HS-5 (cell line): Measurements from ENCODE around the gene CNOT1.
"Not testable (repeated sequence)": the region's sequence is repeated elsewhere in the genome, so short reads cannot be mapped to it uniquely, and the experiment has no call there.

Experiments used
- DNase-seq: peaks from one replicate; pipeline ENCODE4 v3.0.0-alpha.2; 2012; ENCODE audit warnings: low read depth

CNOT1 gene

DNA sequence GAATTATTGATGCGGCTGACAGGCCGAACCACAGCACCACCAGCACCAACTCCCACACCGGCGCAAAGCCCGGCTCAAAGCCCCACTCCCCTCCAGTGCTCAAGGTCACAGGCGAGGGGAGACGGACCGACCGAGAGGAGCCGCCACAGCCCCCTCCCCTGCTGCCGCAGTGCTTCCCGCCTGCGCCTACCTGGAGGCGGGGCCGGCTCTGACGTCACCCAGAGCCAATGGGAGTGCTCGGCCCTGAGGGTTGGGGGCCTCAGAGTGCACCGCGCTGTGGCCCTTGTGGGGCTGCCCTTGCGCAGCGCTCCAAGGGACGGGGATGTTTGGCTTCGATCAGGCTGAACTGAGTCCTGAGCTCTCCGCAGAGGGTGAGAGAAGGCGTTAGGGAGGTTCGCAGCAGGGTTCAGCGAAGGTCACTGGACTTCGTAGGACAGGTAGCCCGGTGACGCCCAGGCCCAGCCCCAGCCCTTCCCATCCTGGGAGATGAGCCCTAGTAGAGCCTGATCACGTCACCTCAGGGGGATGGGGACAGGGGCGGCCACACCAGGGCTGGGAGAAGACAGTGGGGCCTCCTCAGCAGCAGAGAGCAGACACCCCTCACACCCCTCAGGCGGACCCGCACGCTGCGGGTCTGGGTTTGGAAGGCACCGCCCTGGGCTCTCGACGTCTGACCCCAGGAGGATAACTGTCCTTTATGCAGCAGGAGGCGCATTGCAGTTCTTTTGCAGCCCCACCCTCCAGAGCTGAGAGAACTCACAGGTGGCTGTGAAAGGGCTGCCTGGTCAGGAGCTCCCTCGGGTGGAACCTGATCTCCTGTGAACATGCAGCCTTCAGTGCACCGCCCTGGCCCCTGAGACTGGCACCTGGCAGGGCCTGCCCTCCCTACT is 128.1 kb downstream of the CNOT1 start:
- DNase-seq, result no peak

DNA sequence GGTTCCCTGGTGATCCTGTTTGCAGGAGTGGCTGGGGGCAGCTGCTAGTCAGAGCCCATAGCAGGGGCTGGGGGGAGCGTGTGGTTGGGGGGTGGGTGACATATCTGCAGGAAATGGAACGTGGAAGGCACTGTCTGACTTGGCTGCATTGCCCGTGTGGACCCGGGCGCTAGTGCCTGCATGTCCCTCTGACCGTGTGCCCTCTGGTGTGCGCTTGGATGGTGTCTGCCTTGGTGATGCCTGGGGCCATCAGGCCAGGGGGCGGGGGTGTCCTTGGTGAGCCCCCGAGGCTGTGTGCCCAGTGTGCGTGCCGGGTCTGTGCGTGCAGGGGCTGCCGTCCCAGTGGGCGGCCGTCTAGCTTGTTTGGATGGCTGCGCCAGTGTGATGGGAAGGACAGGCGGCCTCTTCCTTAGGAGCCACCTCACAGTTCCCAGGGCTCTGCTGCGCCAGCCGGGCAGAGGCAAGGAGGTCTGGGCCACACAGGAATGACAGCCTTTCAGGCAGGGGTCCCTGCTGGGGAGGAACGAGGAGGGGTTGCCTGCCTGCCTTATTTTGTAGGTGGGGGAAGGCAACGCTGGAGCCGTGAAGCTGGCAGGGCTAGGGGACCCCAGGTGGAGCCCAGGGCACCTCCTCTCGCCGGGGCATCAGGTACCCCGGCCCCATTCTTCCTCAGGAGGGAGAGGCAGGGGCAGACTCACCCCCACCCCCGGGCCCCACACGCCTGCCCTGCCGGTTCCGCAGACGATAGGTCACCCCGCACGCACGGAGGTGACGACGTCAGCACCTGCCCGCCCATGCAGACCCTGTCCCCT is 129.0 kb downstream of the CNOT1 start:
- DNase-seq, result no peak

DNA sequence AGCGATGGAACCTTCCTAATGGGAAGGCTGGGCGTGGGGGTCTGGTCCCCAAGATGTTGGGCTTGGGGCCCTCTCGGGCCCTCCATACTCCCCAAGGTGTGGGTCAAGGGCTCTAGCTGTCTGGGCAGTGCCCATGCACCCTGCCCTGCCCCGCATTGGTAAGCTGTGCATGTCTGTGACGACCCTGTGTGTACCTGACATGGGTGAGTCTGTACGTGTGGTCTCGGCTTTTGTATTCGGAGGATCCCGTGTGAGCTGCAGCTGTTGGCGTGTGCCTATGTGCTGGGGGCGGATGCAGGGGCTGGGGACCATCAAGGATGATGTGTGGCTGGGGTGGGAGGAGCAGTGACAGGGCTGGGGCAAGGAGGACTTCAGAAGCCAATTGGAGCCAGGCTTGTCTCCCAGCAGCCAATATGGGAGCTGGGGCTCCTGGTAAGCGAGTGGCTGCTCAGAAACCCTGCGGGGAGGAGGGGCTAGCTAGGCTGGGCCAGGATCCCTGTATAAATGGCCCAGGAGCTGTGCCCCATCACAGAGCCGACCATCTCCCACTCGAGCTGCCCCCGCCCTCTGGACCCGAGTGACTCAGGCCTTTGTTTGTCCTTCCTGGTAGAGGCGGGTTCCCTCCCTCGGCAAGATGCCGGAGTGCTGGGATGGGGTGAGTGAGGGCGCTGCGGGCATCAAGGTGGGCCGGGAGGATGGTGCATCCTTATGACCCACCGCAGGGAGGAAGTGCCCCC is 129.8 kb downstream of the CNOT1 start, which contains the start of gene NDRG4:
NDRG4 (plus strand) TSS at position 529 of the 737 bp plus-strand sequence; CDS start at position 635, 106 bp downstream.
- DNase-seq, result peak; percentile 47

DNA sequence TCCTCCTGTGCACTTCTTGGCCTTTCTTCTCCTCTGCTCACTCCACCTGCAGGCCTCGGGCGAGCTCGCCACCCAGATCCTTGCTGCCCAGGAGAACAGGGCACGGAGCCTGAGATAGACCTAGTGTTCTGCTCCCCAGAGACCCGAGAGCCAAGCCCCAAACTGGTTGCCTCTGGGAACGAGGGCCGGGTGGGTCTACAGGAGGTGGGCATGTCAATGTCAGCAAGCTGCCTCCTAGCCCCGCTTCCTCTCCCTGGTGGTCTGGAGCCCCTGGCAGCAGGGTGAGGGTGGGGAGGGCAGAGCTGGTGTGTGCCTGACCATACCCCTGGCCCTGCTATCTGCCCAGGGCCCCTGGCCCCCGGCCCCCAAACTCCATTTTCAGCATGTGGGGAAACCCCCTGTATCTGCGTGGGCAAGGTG is 130.5 kb downstream of the CNOT1 start:
- no peak for DNase-seq

DNA sequence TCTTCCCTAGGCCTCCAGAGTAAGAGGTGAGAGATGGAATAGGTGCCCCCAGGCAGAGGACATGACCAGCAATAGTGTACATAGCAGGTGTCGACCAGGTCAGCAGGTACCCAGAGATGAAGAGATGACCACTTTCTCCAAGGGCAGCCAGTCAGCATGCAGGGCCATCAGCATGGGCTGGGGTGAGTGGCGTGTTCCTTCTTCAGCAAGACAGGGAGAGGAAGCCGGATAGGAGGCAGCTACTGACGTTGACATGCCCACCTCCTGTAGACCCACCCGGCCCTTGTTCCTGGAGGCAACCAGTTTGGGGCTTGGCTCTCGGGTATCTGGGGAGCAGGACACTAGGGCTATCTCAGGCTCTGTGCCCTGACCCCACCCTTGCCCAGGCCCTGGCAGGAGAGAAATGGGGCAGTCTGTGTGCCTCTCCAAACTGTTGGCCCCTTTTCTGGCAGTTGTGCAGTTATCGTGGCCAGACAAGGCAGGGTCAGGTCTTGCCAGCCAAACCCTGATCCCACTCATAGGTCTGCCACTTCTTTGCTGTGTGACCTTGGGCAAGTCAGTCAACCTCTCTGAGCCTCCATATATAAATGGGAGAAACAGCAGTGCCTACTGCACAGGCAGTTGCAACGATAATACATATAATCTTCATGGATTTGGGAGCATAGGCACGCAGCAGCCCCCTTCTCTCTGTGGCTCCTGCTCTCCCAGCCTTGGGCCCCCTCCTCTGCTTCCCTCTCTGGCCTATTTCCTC is 131.1 kb downstream of the CNOT1 start:
- no peak for DNase-seq

DNA sequence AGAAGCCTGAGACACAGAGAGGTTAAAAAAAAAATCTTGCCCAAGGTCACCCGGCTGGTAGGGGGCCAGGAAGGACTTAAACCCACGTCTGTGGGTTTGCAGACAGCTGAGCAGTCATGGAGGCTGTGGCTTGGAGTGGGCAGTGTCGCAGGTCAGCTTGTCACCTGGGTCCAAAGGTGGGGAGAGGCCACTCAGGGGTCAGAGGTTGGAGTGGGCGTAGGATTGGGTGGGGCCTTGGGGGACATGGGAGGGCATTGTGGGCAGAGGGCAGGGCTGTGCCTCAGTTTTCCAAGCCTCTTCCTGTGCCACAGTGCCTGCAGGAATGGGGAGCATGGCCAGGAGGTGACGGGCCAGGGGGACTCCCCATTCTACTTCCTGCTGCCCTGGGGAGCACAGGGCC is 131.7 kb downstream of the CNOT1 start:
- DNase-seq, result no peak

DNA sequence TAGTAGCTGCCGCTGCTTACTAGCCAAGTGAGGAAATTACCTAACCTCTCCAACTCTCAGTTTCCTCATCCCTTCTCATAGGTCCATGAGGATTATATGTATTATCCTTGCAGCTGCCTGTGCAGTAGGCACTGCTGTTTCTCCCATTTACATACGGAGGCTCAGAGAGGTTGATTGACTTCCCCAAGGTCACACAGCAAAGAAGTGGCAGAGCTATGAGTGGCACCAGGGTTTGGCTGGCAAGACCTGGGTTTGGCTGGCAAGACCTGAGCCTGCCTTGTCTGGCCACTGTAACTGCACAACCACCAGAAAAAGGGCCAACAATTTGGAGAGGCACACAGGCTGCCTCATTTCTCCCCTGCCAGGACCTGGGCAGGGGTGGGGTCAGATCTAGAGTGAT is 132.2 kb downstream of the CNOT1 start:
- DNase-seq, result no peak

DNA sequence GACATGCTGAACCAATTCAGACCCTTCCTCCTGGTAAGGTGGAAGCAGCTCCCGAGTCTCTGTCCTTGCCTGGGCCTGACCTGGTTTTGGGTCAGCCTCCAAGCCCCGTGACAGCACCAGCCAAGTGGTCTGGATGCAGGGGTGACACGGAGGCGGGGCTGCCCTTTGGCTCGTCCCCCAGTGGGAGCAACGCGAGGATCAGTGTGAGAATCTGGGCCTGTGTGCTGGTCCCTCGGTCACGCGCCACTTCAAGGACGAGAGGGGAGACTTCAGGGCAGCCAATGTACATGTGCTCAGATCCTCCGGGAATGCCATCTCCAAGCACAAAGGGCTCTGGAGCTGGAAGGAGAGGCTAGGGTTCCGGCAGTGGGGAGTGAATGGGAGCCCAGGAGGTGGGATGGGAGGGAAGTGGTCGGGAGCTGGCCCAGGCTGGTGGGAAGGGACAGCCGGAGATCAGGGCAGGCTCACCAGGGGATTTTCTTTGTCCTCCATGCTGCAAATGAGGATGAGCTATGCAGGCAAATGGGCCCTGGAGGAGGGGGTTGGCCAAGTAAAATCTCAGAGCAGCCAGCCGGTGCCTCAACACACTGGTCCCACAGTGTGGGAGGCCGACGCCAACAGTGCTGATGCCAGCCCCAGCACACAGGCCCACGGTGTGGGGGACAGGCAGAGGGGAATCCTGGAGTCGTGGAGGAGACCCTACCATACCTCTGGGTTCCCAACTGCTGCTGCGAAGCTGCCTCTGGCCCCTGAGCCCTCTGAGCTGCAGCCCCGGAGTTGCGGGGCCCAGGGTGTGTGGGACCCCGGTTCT is 133.9 kb downstream of the CNOT1 start:
- DNase-seq, result no peak

DNA sequence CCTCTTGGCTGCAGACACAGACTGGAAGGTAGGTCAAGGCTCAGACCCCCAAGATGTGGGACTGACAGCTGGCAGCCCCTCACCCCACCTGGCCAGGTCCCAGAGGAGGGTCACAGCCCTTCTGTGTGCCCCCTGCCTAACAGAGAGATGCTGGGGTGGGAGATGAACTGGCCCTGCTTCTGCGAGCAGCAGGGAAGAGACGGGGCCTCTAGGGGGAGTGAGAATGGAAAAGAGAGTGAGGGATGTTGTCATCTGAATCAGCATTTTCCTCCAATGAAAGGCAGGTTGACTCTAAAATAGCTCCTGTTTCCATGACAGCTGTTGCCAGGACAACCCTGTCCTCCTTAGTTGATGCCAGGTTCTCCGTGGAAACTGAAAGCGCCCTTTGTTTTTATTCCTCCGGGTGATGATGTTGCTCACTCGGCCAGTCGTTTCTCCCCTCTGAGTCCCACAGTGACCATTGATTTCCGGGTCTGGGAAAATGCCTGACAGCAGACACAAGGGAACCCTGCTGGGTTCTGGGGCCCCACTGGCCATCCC is 134.6 kb downstream of the CNOT1 start:
- DNase-seq, result peak; percentile 61

DNA sequence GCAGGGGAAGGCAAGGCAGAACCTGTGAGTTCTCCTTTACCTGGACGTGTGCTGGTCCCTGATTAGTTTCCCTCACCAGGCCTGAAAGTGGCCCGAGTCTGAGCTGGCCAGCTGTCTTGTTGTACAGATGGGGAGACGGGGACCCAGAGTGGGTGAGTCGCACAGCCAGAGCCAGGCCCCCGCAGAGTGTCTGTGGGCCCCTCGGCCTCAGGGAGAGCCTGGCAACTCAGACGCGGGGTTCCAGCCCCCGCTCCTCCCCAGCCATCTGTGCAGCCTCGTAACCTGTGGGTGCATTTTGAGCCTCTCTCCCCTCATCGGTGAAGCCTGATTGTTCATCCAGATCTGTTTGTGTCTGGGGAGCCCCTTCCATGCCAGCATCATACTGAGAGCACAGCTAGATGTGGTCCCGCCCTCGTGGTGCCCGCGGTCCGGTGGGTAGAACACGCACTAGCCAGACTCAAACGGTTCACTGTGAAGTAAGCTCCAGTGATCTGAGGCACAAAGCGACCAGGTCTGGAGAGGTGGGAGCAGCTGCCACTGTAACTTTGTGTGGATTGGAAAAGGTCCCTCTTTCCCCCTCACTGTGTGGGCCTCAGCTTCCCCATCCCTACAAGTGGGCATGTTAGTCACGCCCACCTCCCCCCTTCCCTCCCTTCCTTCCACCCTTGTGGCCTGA is 135.7 kb downstream of the CNOT1 start:
- no peak for DNase-seq

DNA sequence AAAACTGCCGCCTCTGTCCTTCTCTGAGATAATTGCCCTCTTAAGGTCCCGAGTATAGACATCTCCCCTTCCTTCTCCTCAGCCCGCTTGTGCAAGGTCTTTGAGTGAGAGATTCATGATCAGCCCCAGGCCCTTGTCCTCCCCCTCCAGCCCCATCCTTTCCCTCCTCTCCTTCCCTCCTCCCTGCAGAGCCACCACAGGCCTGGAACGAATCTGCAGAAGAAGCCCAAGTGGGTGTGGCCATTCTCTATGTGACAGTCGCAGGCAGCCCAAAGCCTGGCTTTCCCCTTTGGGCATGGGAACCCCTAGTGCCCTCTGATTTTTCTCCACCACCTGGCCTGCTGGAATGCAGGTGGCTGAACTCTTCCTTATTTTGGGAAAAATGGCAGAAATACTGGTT is 136.9 kb downstream of the CNOT1 start:
- DNase-seq, result no peak

DNA sequence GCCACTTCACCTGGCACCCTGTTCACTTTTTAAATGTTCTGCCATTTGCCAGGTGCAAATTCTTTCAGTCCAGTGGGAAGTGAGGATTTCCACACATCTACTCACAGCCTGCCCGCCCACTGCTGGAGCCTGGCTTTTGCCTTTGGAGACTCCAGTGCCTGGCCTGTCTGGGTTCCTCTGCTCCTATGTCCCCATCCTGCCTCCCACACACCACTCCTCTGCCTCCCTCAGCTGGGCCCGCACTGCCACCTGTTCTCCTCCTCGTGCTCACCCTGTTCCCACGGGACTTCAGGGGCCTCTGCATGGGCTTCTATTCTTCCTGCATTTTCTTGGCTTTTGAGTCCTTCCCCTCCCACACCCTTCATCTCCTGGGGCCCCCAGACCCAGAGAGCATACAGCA is 137.6 kb downstream of the CNOT1 start:
- DNase-seq, result no peak

DNA sequence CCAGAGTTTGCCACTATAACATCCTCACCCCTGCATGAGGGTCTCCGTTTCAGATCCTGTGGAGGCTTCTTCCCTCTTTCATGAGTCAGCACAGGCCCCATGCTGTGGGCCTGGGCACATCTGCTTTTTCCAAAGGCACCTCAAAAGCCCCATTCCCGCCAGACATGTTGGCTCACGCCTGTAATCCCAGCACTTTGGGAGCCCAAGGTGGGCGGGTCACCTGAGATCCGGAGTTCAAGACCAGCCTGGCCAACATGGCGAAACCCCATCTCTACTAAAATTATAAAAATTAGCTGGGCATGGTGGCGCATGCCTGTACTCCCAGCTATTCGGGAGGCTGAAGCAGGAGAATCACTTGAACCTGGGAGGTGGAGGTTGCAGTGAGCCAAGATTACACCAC is 139.1 kb downstream of the CNOT1 start:
- DNase-seq, result not testable (repeated sequence)

DNA sequence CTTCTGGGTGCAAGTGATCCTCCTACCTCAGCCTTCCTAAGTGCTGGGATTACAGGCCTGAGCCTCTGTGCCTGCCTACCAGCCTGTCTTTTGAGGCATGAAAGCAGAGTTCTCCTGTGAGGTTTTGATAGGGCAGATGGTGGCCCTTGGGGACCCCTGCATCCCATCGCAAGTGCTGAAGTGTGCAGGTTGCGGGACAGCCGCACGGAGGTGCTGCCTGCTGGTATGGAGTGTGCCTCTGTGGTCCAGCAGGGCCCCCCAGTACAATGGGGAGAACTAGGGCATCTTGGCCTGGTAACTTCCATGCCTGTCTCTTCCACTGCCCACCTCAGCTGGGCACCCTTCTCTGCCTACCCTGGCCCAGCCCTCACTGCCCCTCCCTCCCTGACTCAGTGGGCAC is 139.6 kb downstream of the CNOT1 start:
- DNase-seq, result no peak

DNA sequence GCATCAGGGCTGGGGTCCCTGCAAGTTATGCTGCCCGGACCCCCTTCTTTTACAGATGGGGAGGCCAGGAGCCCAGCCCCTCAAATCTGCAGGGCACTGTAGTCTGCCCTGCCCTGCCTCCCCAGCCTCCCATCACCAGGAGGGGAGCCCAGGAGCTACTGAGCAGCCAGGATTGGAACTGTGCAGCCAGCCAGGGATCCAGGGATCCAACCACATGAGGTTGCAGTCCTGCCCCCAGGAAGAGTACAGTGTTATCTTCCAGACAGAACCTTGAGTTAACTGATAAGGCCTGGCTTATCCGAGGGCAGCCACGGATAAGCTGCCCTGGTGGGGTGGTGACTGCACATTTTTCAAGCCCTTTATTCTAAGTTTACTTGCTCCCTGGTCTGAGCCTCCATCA is 141.1 kb downstream of the CNOT1 start:
- no peak for DNase-seq

DNA sequence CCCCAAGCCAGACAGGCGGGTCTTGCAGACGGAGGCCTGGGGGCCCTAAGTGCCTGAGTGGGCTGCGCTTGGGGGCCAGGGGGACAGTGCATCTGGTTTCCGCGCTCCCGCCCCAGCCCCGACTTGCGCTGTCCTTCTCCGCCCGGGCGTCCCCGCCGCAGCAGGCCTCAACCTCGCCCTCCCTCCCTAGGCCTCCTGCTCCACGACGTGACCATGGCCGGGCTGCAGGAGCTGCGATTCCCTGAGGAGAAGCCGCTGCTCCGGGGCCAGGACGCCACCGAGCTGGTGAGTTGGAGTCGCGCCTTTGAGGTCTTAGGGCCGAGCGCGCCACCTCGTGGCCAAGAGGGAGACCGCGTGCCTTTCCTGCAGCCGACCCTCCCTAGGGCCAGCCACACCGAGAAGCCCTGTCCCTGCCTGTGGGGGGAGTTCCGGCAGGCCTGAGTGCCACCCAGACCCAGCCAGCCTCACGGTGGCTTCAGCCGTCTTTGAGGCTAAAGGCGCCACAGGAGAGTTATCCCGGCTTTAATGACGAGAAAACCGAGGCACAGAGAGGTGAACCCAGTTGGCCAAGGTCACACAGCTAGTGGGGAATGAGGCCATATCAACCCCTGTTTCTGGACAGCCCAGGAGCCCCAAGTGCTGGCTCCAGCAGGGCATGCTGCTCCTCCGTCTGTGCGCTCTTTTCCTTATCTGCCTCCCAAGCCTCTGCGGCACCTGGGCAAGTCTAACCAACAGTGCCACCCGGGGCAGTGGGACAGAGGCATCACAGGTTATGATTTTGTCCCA is 141.9 kb downstream of the CNOT1 start:
- peak; percentile 14 for DNase-seq

DNA sequence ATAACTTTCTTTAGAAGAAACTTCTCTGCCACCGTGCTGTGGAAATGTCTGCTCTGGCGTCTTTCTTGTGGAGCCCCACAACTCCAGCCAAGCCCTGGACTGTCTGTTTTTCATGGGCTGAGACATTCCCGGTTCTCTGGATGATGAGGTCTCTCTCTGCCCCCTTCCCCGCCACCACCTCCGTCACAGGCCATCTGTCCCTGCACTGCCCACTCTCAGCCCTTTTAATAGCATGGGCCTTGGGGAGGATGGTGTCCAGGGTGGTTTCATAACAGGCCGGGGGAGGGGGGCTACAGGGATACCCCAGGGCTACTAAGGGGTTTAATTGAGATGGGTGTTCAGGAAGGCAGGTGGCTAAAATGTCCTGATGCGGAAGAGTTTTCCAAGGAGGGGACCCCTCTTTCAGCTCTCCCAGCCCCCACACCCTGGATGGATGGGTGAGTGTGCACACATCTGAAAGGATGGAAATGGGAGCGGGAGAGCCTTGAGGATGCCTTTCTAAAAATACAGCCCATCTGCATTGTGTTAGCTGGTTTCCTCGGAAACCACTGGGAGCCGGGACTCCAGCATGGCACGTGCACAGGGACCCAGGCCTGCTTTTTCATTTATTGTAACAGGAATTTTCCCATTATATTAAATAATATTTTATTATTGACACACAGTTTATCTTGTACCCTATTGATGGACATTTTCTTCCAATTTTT is 144.3 kb downstream of the CNOT1 start:
- no peak for DNase-seq

DNA sequence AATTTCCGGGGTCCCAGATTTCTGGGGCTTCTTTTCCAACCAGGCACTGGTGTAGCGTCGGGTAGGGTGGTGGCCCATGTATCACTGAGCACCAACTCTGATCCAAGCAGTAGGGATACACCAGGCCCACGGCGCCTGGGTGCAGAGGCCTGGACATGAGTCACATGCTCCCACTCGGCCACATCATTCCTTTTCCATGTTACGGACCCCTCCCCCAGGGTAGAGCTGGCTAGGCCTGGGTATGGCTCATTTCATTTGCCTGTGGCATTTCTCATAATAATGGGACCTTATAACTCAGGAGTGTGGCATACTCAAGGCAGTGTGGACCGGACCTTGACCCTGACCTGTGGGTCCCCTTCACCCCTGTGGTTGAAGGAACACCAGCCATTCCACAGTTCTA is 147.7 kb downstream of the CNOT1 start:
- no peak for DNase-seq
